Stimulated activated CD8-positive, alpha-beta memory T cell treated with anti-CD3 and anti-CD28 coated beads, Interleukin-7, amount 100 ng/mL, for 1 hour (primary cell): ENCODE data around the gene SDK2.
"Not testable (repeated sequence)": the region's sequence is repeated elsewhere in the genome, so short reads cannot be mapped to it uniquely, and the experiment has no call there.

ENCODE experiments used
- DNase-seq, 2 donors: peaks; one replicate each; pipeline ENCODE4 v3.0.0-alpha.2; 2020; ENCODE audit warnings: low read depth in 2 of 2

Gene SDK2

GRCh38 chr17:73489991-73490390 lies 154.3 kb downstream of the SDK2 start:
- DNase-seq = no peak

- no peak for DNase-seq
Observed at GRCh38 chr17:73489333-73489732, 154.9 kb downstream of the SDK2 start.

GRCh38 chr17:73485130-73485529 lies 159.1 kb downstream of the SDK2 start:
- no peak for DNase-seq

- no peak for DNase-seq
Observed at GRCh38 chr17:73482894-73483293, 161.4 kb downstream of the SDK2 start.

- DNase-seq = no peak
Observed at GRCh38 chr17:73482251-73482716, 162.0 kb downstream of the SDK2 start.

GRCh38 chr17:73481676-73482075 lies 162.6 kb downstream of the SDK2 start:
- DNase-seq = no peak

- DNase-seq = no peak
Observed at GRCh38 chr17:73480740-73481139, 163.5 kb downstream of the SDK2 start.

- DNase-seq = no peak
Observed at GRCh38 chr17:73478768-73479424, 165.3 kb downstream of the SDK2 start.

- no peak for DNase-seq
Observed at GRCh38 chr17:73478334-73478733, 165.9 kb downstream of the SDK2 start.

GRCh38 chr17:73476890-73477350 lies 167.3 kb downstream of the SDK2 start:
- DNase-seq = no peak

- DNase-seq = no peak
Observed at GRCh38 chr17:73474370-73474988, 169.8 kb downstream of the SDK2 start.

GRCh38 chr17:73472715-73473114 lies 171.5 kb downstream of the SDK2 start:
- DNase-seq = not testable (repeated sequence)

- no peak for DNase-seq
Observed at GRCh38 chr17:73471924-73472323, 172.3 kb downstream of the SDK2 start.

GRCh38 chr17:73470316-73470826 lies 173.9 kb downstream of the SDK2 start:
- DNase-seq = no peak

GRCh38 chr17:73469311-73469710 lies 174.9 kb downstream of the SDK2 start:
- no peak for DNase-seq

- no peak for DNase-seq
Observed at GRCh38 chr17:73468221-73468620, 176.0 kb downstream of the SDK2 start.

- DNase-seq = no peak
Observed at GRCh38 chr17:73467651-73468050, 176.6 kb downstream of the SDK2 start.

- no peak for DNase-seq
Observed at GRCh38 chr17:73466704-73467433, 177.4 kb downstream of the SDK2 start.

GRCh38 chr17:73465953-73466230 lies 178.4 kb downstream of the SDK2 start:
- no peak for DNase-seq

GRCh38 chr17:73465130-73465952 lies 178.9 kb downstream of the SDK2 start:
- no peak for DNase-seq

- DNase-seq = no peak
Observed at GRCh38 chr17:73464447-73464846, 179.8 kb downstream of the SDK2 start.

- DNase-seq = no peak
Observed at GRCh38 chr17:73463821-73464220, 180.4 kb downstream of the SDK2 start.
